Transverse colon (tissue), 4 donors: ENCODE results near the gene CXCR2. TPM values are rescaled to one million over a fixed set of nuclear protein-coding genes. Genes with fewer than 3 reads are reported as not detected.

Experiments used
- DNase-seq: peaks from one replicate; pipeline ENCODE4 v3.0.0-alpha.2; 2019
- H3K27ac ChIP-seq, 4 donors: fragments of 200-600 bp; sonication (generic); 2 replicates each; pipeline ENCODE4 v1.5.1; 2016 to 2018; ENCODE audit warnings: inconsistent platforms in 4 of 4
- H3K27me3 ChIP-seq: fragments of 200-600 bp; sonication (generic); 2 replicates; pipeline ENCODE4 v1.5.1; 2017; ENCODE audit warnings: inconsistent platforms
- H3K36me3 ChIP-seq, 4 donors: fragments of 200-600 bp; sonication (generic); 2 replicates each; pipeline ENCODE4 v1.5.1; 2017 to 2019; ENCODE audit warnings: inconsistent platforms in 4 of 4
- H3K4me1 ChIP-seq, 4 donors: fragments of 200-600 bp; sonication (generic); 2 replicates each; pipeline ENCODE4 v1.5.1; 2017 to 2020; ENCODE audit warnings: inconsistent platforms in 4 of 4
- H3K4me3 ChIP-seq, 4 donors: fragments of 200-600 bp; sonication (generic); 1 replicate in 1 of 4; 2 replicates in 3 of 4; pipeline versions ENCODE4 v1.5.1 to v1.6.1; 2017 to 2019; ENCODE audit warnings: inconsistent platforms in 4 of 4
- H3K9me3 ChIP-seq, 2 donors: fragments of 200-600 bp; sonication (generic); 2 replicates each; pipeline ENCODE4 v1.5.1; 2017 to 2019; ENCODE audit warnings: inconsistent platforms in 2 of 2
- CTCF ChIP-seq, 5 experiments: fragments of 200-600 bp in 3 of 5; fragments of 450-650 bp in 2 of 5; sonication (generic) in 3 of 5; IDR thresholded peaks; 1 replicate in 2 of 5; 2 replicates in 3 of 5; pipeline ENCODE4 v1.5.1; 2016 to 2017; ENCODE audit warnings: antibody characterized with exemption in 5 of 5, inconsistent platforms in 3 of 5, mild to moderate bottlenecking in 2 of 5, moderate library complexity in 1 of 5
- EP300 ChIP-seq: sonication (generic); formaldehyde crosslinking; IDR thresholded peaks from one replicate; pipeline ENCODE4 v1.6.1; 2017; ENCODE audit warnings: antibody characterized with exemption, low read depth
- POLR2A ChIP-seq: fragments of 450-650 bp; IDR thresholded peaks from one replicate; pipeline ENCODE4 v1.6.1; 2016; ENCODE audit warnings: antibody characterized with exemption, mild to moderate bottlenecking, moderate library complexity
- POLR2AphosphoS5 ChIP-seq, 3 donors: sonication (generic); formaldehyde crosslinking; IDR thresholded peaks; one replicate each; pipeline ENCODE4 v1.6.1; 2016; ENCODE audit warnings: antibody characterized with exemption in 3 of 3
- WGBS, 2 donors: methylation state at CpG; one replicate each; pipeline ENCODE4 v1.1.5; 2018; ENCODE audit warnings: low coverage in 1 of 2; 5-methylcytosine and 5-hydroxymethylcytosine counted together
- in situ Hi-C, 4 donors: fragments of 200-750 bp; cut with MboI; loops; one replicate each; pipeline versions ENCODE4 v1.15.0 to v1.15.1; 2017; ENCODE audit warnings: low sequenced_read_pairs in 3 of 4, low pct_ligation_motif_present in 1 of 4, low pct_unique_long_range_greater_than_20kb in 1 of 4
- intact Hi-C: fragments of 100-400 bp; cut with DNase I; formaldehyde crosslinking; loops from one replicate; pipeline ENCODE4 v1.15.1; 2023; ENCODE audit warnings: low total_unique reads
- total RNA-seq, 4 donors: library from RNA; depleted of rRNA; stranded (reverse); fragments of >200 nt; gene quantifications; one replicate each; pipeline ENCODE4 v1.1.0, GENCODE V29; 2016

The CXCR2 gene
- total RNA-seq, 4 donors from 2014 or later, result not detected

- Histone ChIP-seq H3K4me1 (no peaks in the 10 kb centered on the region), H3K4me3 (no peak overlapping the region), H3K27ac (no peak overlapping the region), H3K36me3 (no peaks in the 10 kb centered on the region), H3K9me3 (no peaks in the 10 kb centered on the region), H3K27me3 (peaks cover 15% of the 10 kb centered on the region)
- in situ Hi-C loops, result no loop called here
- intact Hi-C loops, result no loop called here
- TF ChIP-seq POLR2A (no peak), POLR2AphosphoS5 (IDR thresholded peaks at IDR 0.05) (no peak), EP300 (no peak), CTCF (IDR thresholded peaks at IDR 0.05) (no peak)
- DNase-seq, result no peak
Observed at GRCh38 chr2:218130822-218131221, 5.0 kb downstream of the CXCR2 start.

GRCh38 chr2:218137514-218137913 is 11.7 kb downstream of the CXCR2 start:
- DNase-seq, result no peak
- no peaks in the 10 kb centered on the region for H3K9me3 ChIP-seq
- H3K36me3 ChIP-seq, result no peaks in the 10 kb centered on the region
- no peak overlapping the region for H3K27ac ChIP-seq
- H3K4me3 ChIP-seq, result no peak overlapping the region
- peaks cover 9% of the 10 kb centered on the region for H3K27me3 ChIP-seq
- no peak for TF ChIP-seq POLR2AphosphoS5 (IDR thresholded peaks at IDR 0.05)
- no peak for TF ChIP-seq CTCF (IDR thresholded peaks at IDR 0.05)
- no peak for TF ChIP-seq POLR2A
- no peak for TF ChIP-seq EP300
- in situ Hi-C loops (no loop called here), intact Hi-C loops (no loop called here)
- 35% methylated on average over 3 of the region's 3 CpGs; no CpG with 5 or more reads in 1 of the 2 donors for WGBS, 2 donors
- no peaks in the 10 kb centered on the region for H3K4me1 ChIP-seq

- Histone ChIP-seq H3K36me3 (no peaks in the 10 kb centered on the region), H3K27ac (no peak overlapping the region), H3K9me3 (no peaks in the 10 kb centered on the region), H3K27me3 (peaks cover 12% of the 10 kb centered on the region), H3K4me1 (no peaks in the 10 kb centered on the region), H3K4me3 (no peak overlapping the region)
- DNase-seq, result no peak
- in situ Hi-C loops, result no loop called here
- TF ChIP-seq CTCF (IDR thresholded peaks at IDR 0.05) (no peak), POLR2A (no peak), POLR2AphosphoS5 (IDR thresholded peaks at IDR 0.05) (no peak), EP300 (no peak)
- intact Hi-C loops, result no loop called here
- WGBS, 2 donors, result 75 to 90% methylated on average over 4 of the region's 4 CpGs
Observed at GRCh38 chr2:218138047-218138446, 12.2 kb downstream of the CXCR2 start.

GRCh38 chr2:218145124-218145523 is 19.3 kb downstream of the CXCR2 start:
- DNase-seq, result peak; percentile 13
- 59% methylated on average over 3 of the region's 3 CpGs; no CpG with 5 or more reads in 1 of the 2 donors for WGBS, 2 donors
- H3K27ac ChIP-seq, result no peak overlapping the region

GRCh38 chr2:218146056-218146455 is 20.2 kb downstream of the CXCR2 start:
- H3K9me3 ChIP-seq, result no peaks in the 10 kb centered on the region
- H3K27me3 ChIP-seq, result peaks cover 5% of the 10 kb centered on the region
- intact Hi-C loops (no loop called here), in situ Hi-C loops (no loop called here)
- H3K4me3 ChIP-seq, result no peak overlapping the region
- H3K36me3 ChIP-seq, result no peaks in the 10 kb centered on the region
- no peak overlapping the region for H3K27ac ChIP-seq
- no peak for DNase-seq
- no peak for TF ChIP-seq POLR2A
- no peak for TF ChIP-seq CTCF (IDR thresholded peaks at IDR 0.05)
- TF ChIP-seq EP300, result no peak
- TF ChIP-seq POLR2AphosphoS5 (IDR thresholded peaks at IDR 0.05), result no peak
- no peaks in the 10 kb centered on the region for H3K4me1 ChIP-seq

More at GRCh38 chr2:218145124-218145523, 19.3 kb downstream of the CXCR2 start:
- TF ChIP-seq EP300 (peak; percentile 49), POLR2AphosphoS5 (IDR thresholded peaks at IDR 0.05) (no peak)
- no peak overlapping the region for H3K4me3 ChIP-seq
- in situ Hi-C loops, result no loop called here
- no peaks in the 10 kb centered on the region for H3K36me3 ChIP-seq
- no peaks in the 10 kb centered on the region for H3K9me3 ChIP-seq
- no peaks in the 10 kb centered on the region for H3K4me1 ChIP-seq
- intact Hi-C loops, result no loop called here
- peaks cover 5% of the 10 kb centered on the region for H3K27me3 ChIP-seq
